ENCODE results near the gene BCO2.

DNA sequence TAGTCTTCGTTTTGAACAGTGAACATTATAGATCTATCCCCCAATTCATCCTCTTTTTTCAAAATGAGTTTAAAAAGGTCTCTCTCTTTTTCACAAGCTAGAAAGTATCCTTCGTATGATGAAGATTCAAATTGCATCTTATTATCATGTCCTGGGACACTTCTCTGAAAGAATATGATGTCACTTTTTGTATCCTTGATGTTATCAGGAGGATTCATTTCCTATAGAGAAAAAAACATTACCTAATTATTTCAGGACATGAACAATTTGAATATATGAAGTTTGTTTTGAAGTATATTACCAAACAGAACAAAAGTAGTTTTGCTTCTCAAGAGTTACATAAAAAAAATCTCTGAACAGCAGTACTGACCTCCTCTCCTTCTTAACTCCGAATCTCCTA lies 31.7 kb upstream of the BCO2 start:
- TF ChIP-seq, protein P1, sequence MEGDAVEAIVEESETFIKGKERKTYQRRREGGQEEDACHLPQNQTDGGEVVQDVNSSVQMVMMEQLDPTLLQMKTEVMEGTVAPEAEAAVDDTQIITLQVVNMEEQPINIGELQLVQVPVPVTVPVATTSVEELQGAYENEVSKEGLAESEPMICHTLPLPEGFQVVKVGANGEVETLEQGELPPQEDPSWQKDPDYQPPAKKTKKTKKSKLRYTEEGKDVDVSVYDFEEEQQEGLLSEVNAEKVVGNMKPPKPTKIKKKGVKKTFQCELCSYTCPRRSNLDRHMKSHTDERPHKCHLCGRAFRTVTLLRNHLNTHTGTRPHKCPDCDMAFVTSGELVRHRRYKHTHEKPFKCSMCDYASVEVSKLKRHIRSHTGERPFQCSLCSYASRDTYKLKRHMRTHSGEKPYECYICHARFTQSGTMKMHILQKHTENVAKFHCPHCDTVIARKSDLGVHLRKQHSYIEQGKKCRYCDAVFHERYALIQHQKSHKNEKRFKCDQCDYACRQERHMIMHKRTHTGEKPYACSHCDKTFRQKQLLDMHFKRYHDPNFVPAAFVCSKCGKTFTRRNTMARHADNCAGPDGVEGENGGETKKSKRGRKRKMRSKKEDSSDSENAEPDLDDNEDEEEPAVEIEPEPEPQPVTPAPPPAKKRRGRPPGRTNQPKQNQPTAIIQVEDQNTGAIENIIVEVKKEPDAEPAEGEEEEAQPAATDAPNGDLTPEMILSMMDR (IDR thresholded peaks at IDR 0.05), result no peak
- TF ChIP-seq POLR2AphosphoS5 (IDR thresholded peaks at IDR 0.05) (no peak), POLR2A (IDR thresholded peaks at IDR 0.05) (no peak), EP300 (IDR thresholded peaks at IDR 0.05) (no peak)
